Ishikawa (cell line): ENCODE measurements around the gene HSPA1L.

Source experiments
- CEBPB ChIP-seq: IDR thresholded peaks from 2 replicates; pipeline ENCODE4 v1.6.1; 2012
- CREB1 ChIP-seq: IDR thresholded peaks from 2 replicates; pipeline ENCODE4 v1.6.1; 2012; ENCODE audit warnings: low read depth
- EGR1 ChIP-seq: IDR thresholded peaks from 2 replicates; pipeline ENCODE4 v1.6.1; 2012
- EP300 ChIP-seq: IDR thresholded peaks from 2 replicates; pipeline ENCODE4 v1.6.1; 2012; ENCODE audit warnings: borderline replicate concordance
- FOXM1 ChIP-seq: IDR thresholded peaks from 2 replicates; pipeline ENCODE4 v1.6.1; 2012; ENCODE audit warnings: low read depth, borderline replicate concordance
- MAX ChIP-seq: IDR thresholded peaks from 2 replicates; pipeline ENCODE4 v1.6.1; 2012
- NFIC ChIP-seq: IDR thresholded peaks from 2 replicates; pipeline ENCODE4 v1.6.1; 2012
- RAD21 ChIP-seq: IDR thresholded peaks from 2 replicates; pipeline ENCODE4 v1.6.1; 2012; ENCODE audit warnings: low read depth
- REST ChIP-seq: IDR thresholded peaks from 2 replicates; pipeline ENCODE4 v1.6.1; 2012; ENCODE audit warnings: low read depth, mild to moderate bottlenecking
- TAF1 ChIP-seq: IDR thresholded peaks from 2 replicates; pipeline ENCODE4 v1.6.1; 2012; ENCODE audit warnings: low read depth, mild to moderate bottlenecking
- TCF12 ChIP-seq: IDR thresholded peaks from 2 replicates; pipeline ENCODE4 v1.6.1; 2012; ENCODE audit warnings: low read depth
- TEAD4 ChIP-seq: IDR thresholded peaks from 2 replicates; pipeline ENCODE4 v1.6.1; 2012
- USF1 ChIP-seq: IDR thresholded peaks from 2 replicates; pipeline ENCODE4 v1.6.1; 2012
- YY1 ChIP-seq: IDR thresholded peaks from 2 replicates; pipeline ENCODE4 v1.6.1; 2012; ENCODE audit warnings: low read depth
- ZBTB7A ChIP-seq: IDR thresholded peaks from 2 replicates; pipeline ENCODE4 v1.6.1; 2012; ENCODE audit warnings: low read depth

Gene HSPA1L

GRCh38 chr6:31791324-31792089 is 23.6 kb downstream of the HSPA1L start:
- TF ChIP-seq CEBPB (no peak), RAD21 (peak; percentile 33; the same call in 1 of the 2 replicates)

- TF ChIP-seq TCF12 (no peak), EGR1 (no peak), CEBPB (no peak), EP300 (no peak), NFIC (no peak), USF1 (no peak), TEAD4 (no peak), RAD21 (no peak)
Measured at GRCh38 chr6:31785475-31785874, 29.6 kb downstream of the HSPA1L start.

GRCh38 chr6:31784098-31784925 is 30.8 kb downstream of the HSPA1L start:
- no peak for TF ChIP-seq FOXM1
- no peak for TF ChIP-seq TAF1

- TF ChIP-seq TCF12 (no peak), CEBPB (no peak), REST (no peak), TAF1 (no peak), MAX (no peak), EGR1 (no peak), EP300 (no peak), RAD21 (no peak)
Measured at GRCh38 chr6:31782126-31782855, 32.8 kb downstream of the HSPA1L start.

GRCh38 chr6:31781244-31782125 is 33.6 kb downstream of the HSPA1L start:
- TF ChIP-seq USF1 (no peak), FOXM1 (no peak), TAF1 (no peak), EGR1 (no peak), CREB1 (no peak), EP300 (no peak), NFIC (no peak), TEAD4 (no peak), ZBTB7A (no peak), RAD21 (no peak), MAX (no peak), CEBPB (no peak), TCF12 (no peak), REST (no peak), YY1 (no peak)
